NT2/D1 (cell line): Measurements from ENCODE around the gene LYPD8.

Source experiments
- SUZ12 ChIP-seq: IDR thresholded peaks from 2 replicates; pipeline ENCODE4 v1.6.1; 2011; ENCODE audit not compliant: insufficient read length, insufficient read depth; ENCODE audit errors: extremely low read depth
- YY1 ChIP-seq: IDR thresholded peaks from 2 replicates; pipeline ENCODE4 v1.6.1; 2011; ENCODE audit not compliant: insufficient read length, insufficient read depth
- ZNF274 ChIP-seq: IDR thresholded peaks from 2 replicates; pipeline ENCODE4 v1.6.1; 2011; ENCODE audit warnings: mild to moderate bottlenecking, low read depth, low read length

DNA sequence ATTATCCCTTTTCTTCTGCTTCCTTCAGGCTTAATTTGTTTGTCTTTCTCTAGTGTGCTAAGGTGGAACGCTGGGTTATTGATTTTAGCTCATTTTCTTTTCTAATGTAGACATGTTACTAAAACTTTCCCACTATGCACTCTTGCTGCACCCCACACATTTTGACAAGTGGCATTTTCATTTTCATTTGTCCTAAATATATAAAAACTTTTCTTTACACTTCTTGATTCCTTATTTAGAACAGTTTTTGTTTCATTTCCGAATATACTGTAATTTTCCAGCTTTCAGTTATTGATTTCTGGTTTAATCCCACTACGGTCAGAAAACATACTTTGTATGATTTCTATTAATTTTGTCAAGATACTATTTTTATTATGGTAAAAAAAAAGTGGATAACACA is 44.9 kb upstream of the LYPD8 start:
- TF ChIP-seq YY1 (no peak), ZNF274 (no peak), SUZ12 (no peak)
